Gastrocnemius medialis (tissue), 4 donors: ENCODE measurements around the gene FASTKD3. TPM values are rescaled to one million over a fixed set of nuclear protein-coding genes. Genes with fewer than 3 reads are reported as not detected.

Experiments used
- ATAC-seq, 2 donors: fragments of 150-250 bp; one replicate each; pipeline ENCODE4 v1.9.1; 2016
- DNase-seq, 2 donors: peaks; one replicate each; pipeline ENCODE4 v3.0.0-alpha.2; 2019
- H3K27ac ChIP-seq, 4 donors: fragments of 200-600 bp; sonication (generic); 1 replicate in 1 of 4; 2 replicates in 3 of 4; pipeline ENCODE4 v1.5.1; 2016 to 2018; ENCODE audit warnings: mild to moderate bottlenecking in 2 of 4, moderate library complexity in 1 of 4
- H3K27me3 ChIP-seq, 3 donors: fragments of 200-600 bp; sonication (generic) in 2 of 3; 1 replicate in 1 of 3; 2 replicates in 2 of 3; pipeline versions ENCODE4 v1.5.1 to v1.6.0; 2016 to 2019; ENCODE audit warnings: mild to moderate bottlenecking in 1 of 3, moderate library complexity in 1 of 3
- H3K36me3 ChIP-seq, 2 donors: fragments of 200-600 bp; sonication (generic) in 1 of 2; one replicate each; pipeline ENCODE4 v1.5.1; 2017 to 2018
- H3K4me1 ChIP-seq, 2 donors: fragments of 200-600 bp; sonication (generic) in 1 of 2; one replicate each; pipeline ENCODE4 v1.5.1; 2016 to 2017; ENCODE audit warnings: mild to moderate bottlenecking in 2 of 2
- H3K4me3 ChIP-seq, 4 donors: fragments of 200-600 bp; sonication (generic) in 3 of 4; 1 replicate in 1 of 4; 2 replicates in 3 of 4; pipeline ENCODE4 v1.5.1; 2016 to 2019; ENCODE audit warnings: mild to moderate bottlenecking in 2 of 4
- H3K9me3 ChIP-seq, 3 donors: fragments of 200-600 bp; sonication (generic) in 2 of 3; 1 replicate in 1 of 3; 2 replicates in 2 of 3; pipeline ENCODE4 v1.5.1; 2016 to 2019
- CTCF ChIP-seq, 5 experiments: fragments of 450-650 bp in 3 of 5; fragments of 200-600 bp in 2 of 5; sonication (generic) in 2 of 5; IDR thresholded peaks in 4 of 5; conservative IDR thresholded peaks in 1 of 5; 1 replicate in 4 of 5; 2 replicates in 1 of 5; pipeline ENCODE4 v1.5.1; 2016 to 2019; ENCODE audit warnings: antibody characterized with exemption in 5 of 5, mild to moderate bottlenecking in 3 of 5, moderate library complexity in 3 of 5
- POLR2A ChIP-seq, 2 donors: fragments of 450-650 bp; IDR thresholded peaks; one replicate each; pipeline ENCODE4 v1.6.1; 2017; ENCODE audit warnings: antibody characterized with exemption in 2 of 2, mild to moderate bottlenecking in 2 of 2, moderate library complexity in 2 of 2
- in situ Hi-C, 4 donors: fragments of 200-750 bp; cut with MboI; loops; one replicate each; pipeline versions ENCODE4 v1.15.0 to v1.8.0; 2017; ENCODE audit warnings: low sequenced_read_pairs in 4 of 4
- intact Hi-C: fragments of 100-400 bp; cut with DNase I; formaldehyde crosslinking; loops from one replicate; pipeline ENCODE4 v1.15.1; 2023; ENCODE audit warnings: low total_unique reads
- total RNA-seq, 4 donors: library from RNA; depleted of rRNA; stranded (reverse); fragments of >200 nt; gene quantifications; one replicate each; pipeline versions ENCODE4 v1.1.0 to v1.2.3, GENCODE V29; 2016

The FASTKD3 gene
- total RNA-seq, 4 donors from 2014 or later: 6.8 to 9.4 (median 7.3) TPM

- H3K9me3 ChIP-seq: no peaks in the 10 kb centered on the region
- no peak overlapping the region for H3K4me3 ChIP-seq
- intact Hi-C loops (no loop called here), in situ Hi-C loops (no loop called here)
- H3K27ac ChIP-seq: no peak overlapping the region
- H3K36me3 ChIP-seq: no peaks in the 10 kb centered on the region
- DNase-seq (no peak), ATAC-seq (no peak)
- H3K27me3 ChIP-seq: no peaks in the 10 kb centered on the region
- TF ChIP-seq CTCF (IDR thresholded peaks at IDR 0.05 in 4 of 5, conservative IDR thresholded peaks at IDR 0.05 in 1 of 5) (no peak), POLR2A (IDR thresholded peaks at IDR 0.05) (no peak)
- no peaks in the 10 kb centered on the region for H3K4me1 ChIP-seq
Observed at GRCh38 chr5:7837403-7837802, 31.4 kb downstream of the FASTKD3 start.

GRCh38 chr5:7834982-7835381 is 33.8 kb downstream of the FASTKD3 start:
- H3K4me1 ChIP-seq: no peaks in the 10 kb centered on the region
- no peaks in the 10 kb centered on the region for H3K9me3 ChIP-seq
- in situ Hi-C loops (no loop called here), intact Hi-C loops (no loop called here)
- ATAC-seq (no peak), DNase-seq (no peak)
- no peak overlapping the region for H3K27ac ChIP-seq
- TF ChIP-seq POLR2A (IDR thresholded peaks at IDR 0.05) (no peak), CTCF (IDR thresholded peaks at IDR 0.05 in 4 of 5, conservative IDR thresholded peaks at IDR 0.05 in 1 of 5) (no peak)
- H3K27me3 ChIP-seq: no peaks in the 10 kb centered on the region
- no peaks in the 10 kb centered on the region for H3K36me3 ChIP-seq
- H3K4me3 ChIP-seq: no peak overlapping the region

GRCh38 chr5:7828269-7828668 is 40.6 kb downstream of the FASTKD3 start:
- Histone ChIP-seq H3K4me3 (no peak overlapping the region), H3K27ac (no peak overlapping the region), H3K4me1 (no peaks in the 10 kb centered on the region), H3K27me3 (no peaks in the 10 kb centered on the region), H3K36me3 (peaks cover 0 to 23% of the 10 kb centered on the region in 2 donors), H3K9me3 (no peaks in the 10 kb centered on the region)
- in situ Hi-C loops: no loop called here
- ATAC-seq (peak in 1 of 2 donors; percentile 23), DNase-seq (no peak)
- TF ChIP-seq POLR2A (IDR thresholded peaks at IDR 0.05): no peak
- TF ChIP-seq CTCF (IDR thresholded peaks at IDR 0.05 in 4 of 5, conservative IDR thresholded peaks at IDR 0.05 in 1 of 5): no peak
- intact Hi-C loops: no loop called here

- H3K27me3 ChIP-seq: no peaks in the 10 kb centered on the region
- TF ChIP-seq POLR2A (IDR thresholded peaks at IDR 0.05) (no peak), CTCF (IDR thresholded peaks at IDR 0.05 in 4 of 5, conservative IDR thresholded peaks at IDR 0.05 in 1 of 5) (no peak)
- peaks cover 0 to 29% of the 10 kb centered on the region in 2 donors for H3K36me3 ChIP-seq
- DNase-seq (no peak), ATAC-seq (no peak)
- no peaks in the 10 kb centered on the region for H3K4me1 ChIP-seq
- in situ Hi-C loops (no loop called here), intact Hi-C loops (no loop called here)
- no peak overlapping the region for H3K4me3 ChIP-seq
- H3K27ac ChIP-seq: no peak overlapping the region
- H3K9me3 ChIP-seq: no peaks in the 10 kb centered on the region
Observed at GRCh38 chr5:7827610-7828009, 41.2 kb downstream of the FASTKD3 start.

- TF ChIP-seq POLR2A (IDR thresholded peaks at IDR 0.05) (no peak), CTCF (IDR thresholded peaks at IDR 0.05 in 4 of 5, conservative IDR thresholded peaks at IDR 0.05 in 1 of 5) (no peak)
- Histone ChIP-seq H3K4me1 (peaks cover 0 to 4% of the 10 kb centered on the region in 2 donors), H3K4me3 (no peak overlapping the region), H3K27me3 (no peaks in the 10 kb centered on the region), H3K36me3 (peaks cover 0 to 29% of the 10 kb centered on the region in 2 donors), H3K9me3 (no peaks in the 10 kb centered on the region), H3K27ac (no peak overlapping the region)
- intact Hi-C loops (no loop called here), in situ Hi-C loops (no loop called here)
- DNase-seq (no peak), ATAC-seq (no peak)
Observed at GRCh38 chr5:7825630-7826029, 43.2 kb downstream of the FASTKD3 start.
